CD4-positive, alpha-beta T cell treated with Interleukin-2 at 100 ng/mL for 4 hours (primary cell): ENCODE results near the gene CNR1.
"Not testable (repeated sequence)": the region's sequence is repeated elsewhere in the genome, so short reads cannot be mapped to it uniquely, and the experiment has no call there.

ENCODE experiments used
- DNase-seq: peaks from one replicate; pipeline ENCODE4 v3.0.0-alpha.2; 2020; ENCODE audit warnings: low spot score

Gene CNR1

GRCh38 chr6:88165844-88166492, at the start of gene CNR1:
Gene CNR1, minus strand, starts transcription at chr6:88166347. Its CDS starts 21,073 bp downstream, at chr6:88145274.
- DNase-seq: no peak

DNA sequence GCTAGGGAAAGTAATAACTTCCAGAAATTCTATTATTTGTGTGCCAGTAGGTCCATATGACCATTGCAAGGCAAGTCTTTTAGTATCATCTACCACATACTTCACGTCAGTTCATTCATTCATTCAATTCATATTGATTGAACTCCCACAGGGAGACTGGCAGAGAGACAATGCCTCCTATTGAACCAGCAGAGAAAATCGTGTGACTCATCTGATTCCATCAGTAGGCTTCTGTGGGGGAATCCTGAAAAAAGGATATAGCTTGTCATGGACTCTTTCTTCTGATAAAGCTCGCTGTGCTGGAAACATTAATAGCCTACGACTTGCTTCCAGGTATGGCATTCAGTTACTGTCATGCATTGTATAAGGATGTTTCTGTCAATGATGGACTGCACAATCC, 45.3 kb upstream of the CNR1 start:
- DNase-seq: no peak

DNA sequence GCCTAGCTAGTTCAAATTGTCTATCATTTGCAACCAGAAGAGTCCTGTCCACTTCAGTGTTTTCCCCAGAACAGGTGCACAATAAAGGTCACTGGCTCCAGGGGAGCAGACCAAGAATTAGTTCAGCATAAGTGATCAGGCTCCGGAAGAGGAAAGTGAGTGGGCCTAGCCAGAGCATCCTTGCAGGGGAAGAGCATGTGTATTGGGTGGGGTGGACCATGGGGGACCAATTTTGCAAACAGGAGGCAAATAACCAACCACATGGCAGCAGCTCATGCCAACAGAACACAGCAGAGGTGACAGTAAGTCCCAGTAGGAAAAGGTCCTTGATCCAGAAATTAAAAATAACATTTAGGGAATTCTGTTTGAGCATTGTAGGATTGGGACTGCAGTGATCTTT, 43.2 kb upstream of the CNR1 start:
- DNase-seq: no peak

DNA sequence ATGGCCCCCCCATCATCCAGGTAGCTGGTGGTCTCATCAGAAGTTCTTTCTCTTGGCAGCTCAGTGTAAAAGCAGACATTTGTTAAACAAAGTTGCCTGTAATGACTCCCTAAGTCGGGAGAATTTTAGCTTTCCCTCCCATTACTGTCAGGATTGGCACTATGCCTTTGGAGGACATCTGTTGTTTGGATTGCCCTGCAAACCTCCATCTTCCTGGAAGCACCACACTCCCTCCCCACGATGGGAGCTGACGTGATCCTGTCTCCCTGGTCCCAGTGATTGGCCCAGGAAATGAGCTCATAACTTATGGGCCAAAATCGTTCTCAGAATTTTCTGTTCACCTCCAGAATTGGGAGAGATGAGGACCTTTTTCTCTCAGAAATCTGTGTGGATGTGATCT, 42.6 kb upstream of the CNR1 start:
- no peak for DNase-seq

DNA sequence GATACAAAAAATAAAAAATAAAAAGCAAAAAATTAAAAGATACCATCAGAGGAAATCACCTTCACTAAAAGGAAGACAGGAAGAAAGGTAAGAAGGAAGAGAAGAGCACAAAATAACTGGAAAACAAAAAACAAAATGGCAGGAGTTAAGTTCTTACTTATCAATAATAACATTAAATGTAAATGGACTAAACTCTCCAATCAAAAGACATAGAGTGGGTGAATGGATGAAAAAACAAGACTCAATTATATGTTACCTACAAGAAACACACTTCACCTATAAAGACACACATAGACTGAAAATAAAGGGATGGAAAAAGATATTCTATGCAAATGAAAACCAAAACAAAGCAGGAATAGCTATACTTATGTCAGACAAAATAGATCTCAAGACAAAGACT, 35.6 kb upstream of the CNR1 start:
- DNase-seq: not testable (repeated sequence)

GRCh38 chr6:88184921-88185320, 18.8 kb upstream of the CNR1 start:
- no peak for DNase-seq

DNA sequence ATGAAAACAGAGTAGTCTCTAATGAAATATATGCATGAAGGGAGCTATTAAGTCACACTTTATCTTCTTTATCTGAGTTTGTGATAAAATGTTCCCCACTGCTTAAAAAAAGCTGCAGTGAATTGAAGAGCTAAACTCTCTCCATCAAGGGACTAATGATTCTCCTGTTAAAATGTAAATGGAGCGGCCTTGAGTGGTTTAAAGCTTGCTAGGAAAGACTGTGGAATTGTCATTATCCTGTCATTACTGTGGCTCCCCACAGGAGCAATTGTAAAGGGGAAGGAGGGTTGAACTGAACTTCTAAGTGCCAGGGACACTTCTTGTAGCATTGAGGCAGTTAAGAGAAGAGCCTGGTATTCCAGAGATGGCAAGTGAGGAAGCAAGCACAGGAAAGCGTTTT, 17.3 kb upstream of the CNR1 start:
- no peak for DNase-seq

GRCh38 chr6:88179692-88180091, 13.5 kb upstream of the CNR1 start:
- no peak for DNase-seq

DNA sequence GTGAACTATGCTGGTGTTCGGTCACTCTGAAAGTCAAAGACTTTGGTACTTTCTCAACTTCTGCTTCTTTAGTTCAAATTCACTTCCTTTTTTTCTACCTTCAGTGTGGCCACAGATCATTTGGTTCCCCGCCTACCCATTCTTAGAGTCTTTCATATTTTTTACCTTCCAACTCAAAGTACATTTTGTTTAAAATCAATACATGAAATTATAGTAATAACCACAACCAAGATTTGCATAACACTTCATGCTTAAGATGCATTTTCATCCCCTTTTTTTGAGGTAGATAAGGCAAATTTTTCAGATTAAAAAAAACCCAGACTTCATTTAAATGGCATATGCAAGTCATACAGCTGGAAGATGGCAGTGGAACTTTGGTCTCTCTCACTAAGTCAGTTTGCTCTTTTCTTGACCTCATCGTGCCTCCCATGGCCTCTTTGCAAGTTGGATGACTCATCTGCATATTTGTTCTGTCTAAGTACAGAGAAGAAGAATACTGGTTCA, 11.9 kb upstream of the CNR1 start:
- DNase-seq: no peak

- no peak for DNase-seq
These were observed 8.8 kb upstream of the CNR1 start for GRCh38 chr6:88174906-88175305.

DNA sequence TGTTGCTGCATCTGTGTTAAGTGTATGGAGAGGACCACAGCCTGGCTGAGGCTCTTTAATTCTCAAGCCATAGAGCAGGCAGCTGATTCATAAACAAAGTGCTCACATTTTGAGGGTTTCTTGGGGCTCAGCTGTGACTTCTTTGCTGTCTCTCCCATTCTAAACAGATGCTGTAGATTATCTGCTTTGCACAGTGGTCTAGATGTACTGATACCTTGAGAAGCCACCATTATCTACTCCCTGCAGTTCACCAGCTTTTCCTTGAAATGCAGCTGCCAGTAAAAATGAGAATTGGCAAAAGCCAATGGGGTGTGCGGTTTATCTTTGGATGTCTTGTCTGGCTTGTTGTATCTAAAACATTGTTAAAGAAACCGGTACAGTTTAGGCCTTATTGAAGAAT, 5.2 kb upstream of the CNR1 start:
- DNase-seq: no peak

GRCh38 chr6:88168362-88168761, 2.2 kb upstream of the CNR1 start:
- DNase-seq: no peak

- no peak for DNase-seq
These were observed 1.3 kb upstream of the CNR1 start for GRCh38 chr6:88167352-88167937.

DNA sequence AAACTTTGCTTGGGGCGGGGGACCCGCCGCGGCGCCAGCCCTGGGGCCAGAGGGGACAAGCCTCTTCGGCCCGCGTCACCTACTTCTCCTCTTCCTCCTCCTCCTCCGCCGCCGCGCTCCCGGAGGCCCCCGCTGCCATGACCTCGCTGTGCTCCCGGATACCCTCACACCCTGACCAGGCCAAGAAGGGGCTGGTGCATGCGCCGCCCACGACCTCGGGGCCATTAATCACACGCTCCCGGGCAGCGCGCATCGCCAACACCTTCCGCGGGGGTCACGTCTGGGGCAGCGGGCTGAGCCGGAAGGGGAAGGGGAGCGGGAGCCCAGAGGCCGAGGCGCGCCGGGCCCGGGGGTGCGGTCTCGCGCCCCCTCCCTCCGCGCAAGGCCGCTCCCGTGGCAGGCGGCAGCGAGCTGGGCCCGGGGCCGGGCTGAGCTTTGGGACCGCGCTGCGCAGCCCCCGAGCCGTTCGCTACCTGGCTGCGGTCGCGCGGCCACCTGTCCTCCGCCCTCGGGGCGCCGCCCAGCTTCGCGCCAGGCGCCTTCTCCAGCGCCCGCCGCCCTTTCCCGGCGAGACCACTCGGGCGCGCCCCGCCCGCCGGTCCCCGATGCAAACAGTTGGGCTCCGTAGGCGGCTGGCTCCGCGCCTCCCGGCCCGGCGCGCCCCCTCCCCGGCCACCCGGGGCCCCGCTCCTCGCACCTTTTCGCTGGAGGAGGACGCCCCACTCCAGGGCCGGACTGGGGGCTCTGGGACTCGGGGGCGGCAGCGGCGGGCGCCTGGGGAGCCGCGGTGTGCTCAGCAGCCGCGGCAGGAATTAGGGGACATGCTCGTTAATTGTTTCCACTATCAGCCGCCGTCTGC, 575 bp upstream of the CNR1 start:
- no peak for DNase-seq

- no peak for DNase-seq
These were observed 882 bp downstream of the CNR1 start for GRCh38 chr6:88165087-88165843.

DNA sequence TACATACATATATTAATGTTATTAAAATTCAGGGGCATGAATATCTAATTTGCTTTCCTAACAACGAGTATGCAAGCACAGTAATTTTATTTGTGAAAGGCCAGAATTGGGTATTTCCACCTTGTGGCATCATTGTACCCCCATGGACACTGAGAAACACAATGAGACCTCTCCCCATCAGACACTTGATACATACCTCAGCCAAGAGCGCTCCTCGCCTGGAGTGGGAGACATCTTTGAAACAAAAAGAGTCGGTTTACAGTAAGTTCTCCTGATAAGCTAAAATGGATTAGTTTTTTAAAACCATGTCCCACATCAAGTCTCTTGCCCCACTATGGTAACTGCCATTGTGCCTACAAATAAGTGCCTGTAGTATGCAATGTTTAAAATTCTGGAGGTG, 2.1 kb downstream of the CNR1 start:
- DNase-seq: no peak

DNA sequence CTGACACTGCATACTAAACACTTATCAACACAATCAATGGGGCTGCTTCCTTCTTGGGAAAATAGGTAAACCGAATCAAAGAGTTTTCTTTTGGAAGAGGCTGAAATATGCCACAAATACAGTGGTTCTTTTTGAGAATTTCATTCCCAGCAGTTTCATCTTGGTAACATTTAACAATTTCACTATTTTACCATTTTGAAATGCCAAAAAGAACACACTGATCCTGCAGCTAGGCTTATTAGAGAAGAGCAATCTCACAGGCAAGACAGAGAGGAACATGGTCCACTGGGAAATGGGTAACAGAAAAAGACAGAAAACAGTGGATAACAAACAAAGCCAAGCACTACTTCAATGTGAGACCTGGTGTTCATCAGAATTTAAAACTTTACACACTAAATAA, 2.5 kb downstream of the CNR1 start:
- no peak for DNase-seq

DNA sequence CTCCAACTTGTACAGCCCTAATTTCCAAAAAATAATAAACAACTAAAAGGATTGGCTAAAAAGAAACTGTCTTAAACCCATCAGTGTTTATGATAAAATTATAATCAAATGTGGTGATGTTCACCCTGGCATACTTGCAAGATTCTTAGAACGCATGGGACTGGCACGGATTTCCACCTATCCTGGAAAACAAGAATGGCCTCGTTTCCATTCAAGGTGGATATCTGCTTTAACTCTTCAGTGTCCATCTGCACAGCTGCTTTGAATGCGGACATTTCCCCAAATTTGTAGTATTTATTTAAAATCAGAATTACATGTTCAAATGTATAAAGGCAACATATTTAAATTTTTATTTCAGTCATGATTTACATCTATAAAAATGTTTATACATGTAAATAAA, 4.2 kb downstream of the CNR1 start:
- DNase-seq: no peak

DNA sequence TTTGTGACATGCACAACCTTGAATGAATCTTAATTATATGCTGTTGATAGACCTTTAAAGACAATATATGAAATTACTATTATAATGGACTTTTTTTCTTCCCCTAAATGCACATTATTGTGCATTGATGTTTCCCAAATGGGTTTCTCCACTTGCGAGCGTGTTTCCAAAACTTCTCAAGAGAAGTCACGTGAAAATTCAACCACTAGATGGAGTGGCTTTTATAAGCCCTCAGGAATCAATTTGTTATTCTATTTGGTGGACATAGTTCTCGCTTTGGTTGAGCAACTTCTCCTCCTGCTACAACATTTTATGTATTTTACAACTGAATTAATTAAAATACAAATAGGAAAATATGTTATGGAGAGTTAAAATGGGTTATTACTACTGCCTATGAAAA, 9.0 kb downstream of the CNR1 start:
- no peak for DNase-seq

GRCh38 chr6:88145298-88145963, 20.7 kb downstream of the CNR1 start:
- no peak for DNase-seq

- DNase-seq: no peak
These were observed 21.4 kb downstream of the CNR1 start for GRCh38 chr6:88144637-88145297.
